GM19025 (cell line): ENCODE data around the gene SVEP1.
"Not testable (repeated sequence)": the region's sequence is repeated elsewhere in the genome, so short reads cannot be mapped to it uniquely, and the experiment has no call there.

Source experiments
- ATAC-seq: cut with Tn5 transposase; IDR thresholded peaks from one replicate; pipeline ENCODE4 v1.9.1; 2021; ENCODE audit warnings: mild to moderate bottlenecking, low read depth, moderate library complexity; ENCODE audit not compliant: unreplicated experiment

Gene SVEP1

DNA sequence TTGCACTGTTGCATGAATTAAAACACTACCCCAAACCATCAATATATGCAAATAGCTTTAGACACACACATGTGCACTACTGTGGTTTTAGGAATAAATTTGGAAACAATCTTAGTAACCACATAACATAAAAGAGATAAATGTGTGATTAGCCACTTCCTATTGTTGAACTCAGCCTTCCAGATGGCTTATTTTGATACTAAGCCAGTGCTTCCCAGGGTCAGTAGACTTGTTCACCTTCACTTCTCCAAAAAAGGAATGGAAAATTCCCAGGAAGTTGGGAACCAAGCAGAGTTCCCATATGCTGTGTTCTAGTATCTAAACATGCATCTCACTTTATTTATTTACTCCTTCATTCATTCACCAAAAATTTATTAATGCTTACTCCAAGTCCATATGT is 47.8 kb downstream of the SVEP1 start:
- ATAC-seq = no peak

DNA sequence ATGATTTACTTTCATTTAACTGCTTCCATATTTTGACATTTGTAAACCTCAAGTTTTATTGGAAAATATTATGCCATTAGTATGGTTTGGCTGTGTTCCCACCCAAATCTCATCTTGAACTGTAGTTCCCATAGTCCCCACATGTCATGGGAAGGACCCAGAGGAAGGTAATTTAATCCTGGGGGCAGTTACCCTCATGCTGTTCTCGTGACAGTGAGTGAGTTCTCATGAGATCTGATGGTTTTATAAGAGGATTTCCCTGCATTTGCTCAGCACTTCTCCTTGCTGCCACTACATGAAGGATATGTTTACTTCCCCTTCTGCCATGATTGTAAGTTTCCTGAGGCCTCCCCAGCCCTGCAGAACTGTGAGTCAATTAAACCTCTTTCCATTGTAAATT is 48.3 kb downstream of the SVEP1 start:
- ATAC-seq = not testable (repeated sequence)

DNA sequence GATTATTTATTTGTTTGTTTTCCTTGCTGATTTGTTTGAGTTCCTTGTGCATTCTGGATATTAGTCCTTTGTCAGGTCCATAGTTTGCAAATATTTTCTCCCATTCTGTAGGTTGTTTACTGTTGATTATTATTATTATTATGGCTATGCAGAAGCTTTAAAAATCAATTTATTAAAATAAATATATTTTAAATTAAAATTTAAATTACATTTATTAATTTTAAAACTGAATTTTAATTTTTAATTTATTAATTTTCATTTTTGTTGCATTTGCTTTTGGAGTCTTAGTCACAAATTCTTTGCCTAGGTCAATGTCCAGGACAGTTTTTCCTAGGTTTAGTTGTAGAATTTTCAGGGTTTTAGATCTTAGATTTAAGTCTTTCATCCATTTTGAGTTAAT is 50.9 kb downstream of the SVEP1 start:
- ATAC-seq = no peak

DNA sequence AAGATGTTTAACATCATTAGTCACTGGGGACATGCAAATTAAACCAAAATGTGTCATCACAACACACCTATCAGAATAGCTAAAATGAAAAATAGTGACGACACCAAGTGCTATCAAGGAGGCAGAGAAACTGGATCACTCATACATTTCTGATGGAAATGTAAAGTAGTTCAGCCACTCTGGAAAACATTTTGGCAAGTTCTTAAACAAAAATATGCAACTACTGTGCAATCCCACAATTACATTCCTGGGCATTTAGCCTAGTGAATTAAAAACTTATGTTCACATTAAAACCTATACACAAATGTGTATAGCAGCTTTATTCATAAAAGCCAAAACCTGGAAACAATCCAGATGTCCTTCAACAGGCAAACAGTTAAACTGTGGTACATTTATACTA is 53.1 kb downstream of the SVEP1 start:
- no peak for ATAC-seq

DNA sequence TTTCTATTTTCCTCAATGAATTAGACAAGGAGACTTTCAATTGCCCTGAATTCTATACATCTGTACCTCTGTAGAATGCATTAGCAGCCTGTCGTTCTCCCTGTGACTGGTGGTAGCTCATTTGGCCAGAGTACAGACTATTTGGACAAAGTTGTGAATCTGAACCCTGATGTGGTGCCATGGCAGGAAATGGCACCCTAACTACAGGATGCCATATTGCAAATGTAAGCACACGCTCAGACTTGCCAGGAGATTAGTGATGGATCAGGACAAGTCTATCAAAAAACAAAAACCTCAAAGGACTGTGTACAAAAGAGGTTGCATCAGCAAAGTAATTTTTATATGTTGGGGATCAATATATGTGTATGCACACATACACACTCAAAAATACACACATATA is 58.3 kb downstream of the SVEP1 start:
- ATAC-seq = no peak

DNA sequence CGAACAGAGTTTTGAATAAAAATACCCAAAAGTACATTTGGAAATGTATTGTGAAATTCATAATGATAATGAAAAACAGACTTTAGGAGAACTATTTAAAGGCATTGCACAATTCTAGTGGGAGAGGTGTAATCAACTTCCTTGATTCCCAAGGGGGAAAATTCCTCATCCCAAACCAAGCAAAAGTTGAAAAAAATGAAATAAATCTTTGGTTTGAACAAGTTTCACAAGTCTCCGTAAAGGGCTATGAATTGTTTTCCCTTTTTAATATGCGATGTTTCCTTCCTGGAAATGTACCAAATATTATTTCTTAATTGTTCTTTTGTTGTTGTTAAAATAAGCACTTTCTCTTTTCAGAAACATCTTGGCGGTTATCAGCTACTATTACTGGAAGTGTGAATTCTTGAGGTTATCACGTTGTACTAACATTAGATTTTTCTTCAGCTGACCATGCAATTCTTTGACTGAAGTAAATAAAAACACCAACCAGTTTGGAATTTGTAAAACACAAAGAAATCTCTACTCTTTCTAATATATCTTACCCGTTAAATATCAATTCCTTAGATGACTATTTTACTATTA is 59.3 kb downstream of the SVEP1 start:
- ATAC-seq = no peak

DNA sequence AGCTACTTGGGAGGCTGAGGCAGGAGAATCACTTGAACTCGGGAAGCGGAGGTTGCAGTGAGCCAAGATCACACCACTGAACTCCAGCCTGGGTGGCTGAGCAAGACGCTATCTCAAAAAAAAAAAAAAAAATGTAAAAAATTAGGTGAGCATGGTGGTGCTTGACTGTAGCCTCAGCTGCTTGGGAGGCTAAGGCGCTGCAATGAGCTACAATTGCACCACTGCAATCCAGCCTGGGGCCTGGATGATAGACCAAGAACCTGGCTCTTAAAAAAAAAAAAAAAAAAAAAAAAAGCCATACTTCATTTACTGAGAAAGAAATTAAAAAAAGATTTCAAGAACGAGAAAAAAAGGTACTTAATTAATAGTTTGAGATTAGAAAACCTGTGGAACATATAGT is 62.1 kb downstream of the SVEP1 start:
- ATAC-seq = no peak

DNA sequence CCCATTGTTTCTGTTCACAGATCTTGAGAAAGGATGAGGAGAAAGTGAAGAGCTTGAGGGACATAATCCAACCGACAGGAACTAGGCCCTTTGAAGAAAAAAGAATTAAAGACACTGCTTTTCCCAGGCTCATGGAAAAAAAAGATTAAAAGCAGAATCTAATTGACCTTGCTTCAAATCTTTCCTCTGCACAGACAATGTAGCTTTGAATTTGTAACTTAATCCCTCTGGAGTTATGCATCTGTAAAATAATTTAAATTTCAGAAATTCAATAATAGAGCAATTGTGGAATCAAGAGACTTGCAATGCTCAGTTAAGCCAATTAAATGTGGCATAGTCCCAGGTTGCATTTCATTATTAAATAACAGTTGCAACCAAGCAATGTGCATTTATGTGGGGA is 64.6 kb downstream of the SVEP1 start:
- ATAC-seq = no peak

DNA sequence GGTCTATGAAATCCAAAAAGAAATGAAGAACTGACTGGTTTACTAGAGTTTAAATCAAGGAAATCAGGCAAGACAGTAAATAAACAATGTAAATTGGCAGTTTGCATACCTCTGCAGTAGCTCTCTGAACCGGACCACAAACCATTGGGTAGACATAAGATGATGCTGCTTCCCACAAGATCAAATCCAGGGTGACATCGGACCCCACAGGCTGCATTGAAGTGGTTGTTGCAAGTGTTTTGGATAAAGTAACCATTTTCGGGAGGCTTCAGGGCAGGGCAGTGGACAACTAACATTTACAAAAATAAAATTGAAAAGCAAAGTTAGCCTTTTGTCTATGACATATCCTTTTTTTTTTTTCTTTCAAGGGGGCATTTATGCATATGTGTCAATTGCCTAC is 66.7 kb downstream of the SVEP1 start:
- no peak for ATAC-seq

DNA sequence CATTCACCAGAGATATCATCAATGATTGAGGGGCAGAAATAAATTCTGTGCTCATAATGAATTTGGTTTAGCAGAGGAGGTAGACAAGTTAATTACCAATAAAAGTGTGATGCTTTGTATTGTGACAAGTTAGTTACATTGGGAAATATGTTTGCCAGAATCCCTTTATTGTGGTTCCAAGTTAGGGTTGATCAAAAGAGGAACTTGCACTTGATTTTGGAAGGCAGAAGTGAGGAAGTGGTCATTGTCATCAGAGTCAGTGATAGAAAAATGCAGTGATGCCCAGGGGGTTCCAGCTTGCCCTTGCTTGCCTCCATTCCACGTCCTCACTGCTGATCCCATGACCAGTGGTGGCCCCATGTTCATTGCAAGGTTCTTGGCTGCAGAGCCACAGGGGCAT is 69.7 kb downstream of the SVEP1 start:
- ATAC-seq = no peak

DNA sequence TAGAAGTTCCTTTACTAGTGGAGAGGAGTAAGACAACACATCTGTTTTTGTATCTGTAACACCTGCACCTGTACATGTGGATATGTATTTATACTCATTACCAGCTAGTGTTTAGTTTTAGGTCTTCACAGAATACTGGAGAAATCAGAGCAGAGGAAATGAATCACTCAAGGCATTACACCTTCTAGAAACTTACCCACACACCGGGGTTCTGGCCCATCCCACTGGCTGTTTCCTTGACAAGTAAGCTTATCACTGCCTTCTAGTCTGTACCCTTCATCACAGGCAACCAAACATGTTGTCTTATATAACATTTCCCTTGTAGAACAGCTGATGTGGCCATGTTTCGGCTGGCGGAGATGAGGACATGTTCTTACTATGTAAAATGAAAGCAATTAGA is 76.7 kb downstream of the SVEP1 start:
- ATAC-seq = no peak

DNA sequence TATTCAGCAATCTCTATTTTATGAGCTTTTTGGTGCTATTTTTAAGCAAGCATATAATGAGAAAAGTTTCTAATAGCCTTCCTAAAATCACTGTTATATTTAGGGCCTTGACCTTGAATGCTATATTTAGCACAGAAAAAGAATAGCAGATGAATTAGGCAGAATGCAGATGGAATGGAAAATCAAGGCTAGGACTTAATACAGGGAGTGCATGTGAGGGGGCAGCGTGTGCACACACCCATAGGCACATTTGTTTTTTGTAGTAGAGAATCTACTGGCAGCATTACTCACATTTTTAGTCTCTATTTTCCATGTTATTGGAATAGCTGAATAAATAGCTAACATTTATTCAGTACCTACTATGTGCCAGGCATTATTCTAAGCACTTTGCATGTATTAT is 79.9 kb downstream of the SVEP1 start:
- no peak for ATAC-seq

DNA sequence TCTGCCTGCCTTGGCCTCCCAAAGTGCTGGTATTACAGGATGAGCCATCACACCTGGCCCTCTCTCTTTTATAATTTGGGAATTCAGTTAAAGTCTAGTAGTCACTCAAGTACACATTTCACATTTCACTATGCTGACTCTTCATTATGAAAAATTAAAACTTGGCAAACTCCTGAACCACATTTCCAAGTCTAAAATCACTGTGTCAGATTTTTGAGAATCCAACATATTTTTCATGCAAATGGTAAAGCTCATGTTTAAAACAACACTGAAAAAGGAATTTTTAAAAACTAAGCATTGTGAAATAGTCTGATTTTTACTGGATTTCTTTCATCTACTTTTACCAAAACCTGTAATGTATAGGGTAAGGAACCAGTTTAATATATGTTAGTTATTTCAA is 92.3 kb downstream of the SVEP1 start:
- ATAC-seq = no peak

DNA sequence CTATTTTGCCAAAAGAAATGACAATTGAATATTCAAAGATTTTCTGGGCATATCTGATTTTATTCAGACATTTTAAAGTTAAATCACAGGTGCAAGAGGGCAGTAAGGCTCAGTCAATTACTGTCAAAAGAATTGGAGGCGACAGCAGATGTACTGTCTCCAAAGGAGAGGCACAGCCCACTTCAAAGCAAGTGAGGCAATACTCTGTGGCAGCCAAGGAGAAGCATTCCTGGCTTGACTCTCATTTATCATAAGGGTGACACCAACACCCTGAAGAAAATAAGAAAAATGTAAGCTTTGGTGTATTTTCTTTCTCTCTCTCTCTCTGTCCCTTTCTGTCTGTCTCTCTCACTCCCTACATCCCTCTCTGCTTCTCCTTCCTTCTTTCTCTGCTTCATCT is 93.3 kb downstream of the SVEP1 start:
- ATAC-seq = no peak

DNA sequence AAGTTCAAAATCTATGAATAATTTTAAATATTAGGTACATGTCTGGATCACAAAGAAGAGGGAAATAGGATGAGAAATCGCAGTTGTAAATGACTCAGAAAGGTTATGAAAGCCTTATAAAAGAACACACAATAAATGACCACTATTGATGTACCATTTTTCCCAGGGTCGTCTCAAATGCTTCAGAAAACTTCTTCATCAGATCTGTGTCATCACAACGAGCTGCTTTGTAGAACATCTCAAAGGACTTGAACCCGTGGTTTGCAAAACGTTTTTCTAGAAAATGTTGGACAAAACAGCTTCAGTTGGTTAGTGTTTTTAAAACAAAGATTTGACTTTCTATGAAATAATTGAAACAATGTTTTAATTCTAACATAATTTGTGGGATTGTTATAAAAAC is 100.1 kb downstream of the SVEP1 start:
- no peak for ATAC-seq

DNA sequence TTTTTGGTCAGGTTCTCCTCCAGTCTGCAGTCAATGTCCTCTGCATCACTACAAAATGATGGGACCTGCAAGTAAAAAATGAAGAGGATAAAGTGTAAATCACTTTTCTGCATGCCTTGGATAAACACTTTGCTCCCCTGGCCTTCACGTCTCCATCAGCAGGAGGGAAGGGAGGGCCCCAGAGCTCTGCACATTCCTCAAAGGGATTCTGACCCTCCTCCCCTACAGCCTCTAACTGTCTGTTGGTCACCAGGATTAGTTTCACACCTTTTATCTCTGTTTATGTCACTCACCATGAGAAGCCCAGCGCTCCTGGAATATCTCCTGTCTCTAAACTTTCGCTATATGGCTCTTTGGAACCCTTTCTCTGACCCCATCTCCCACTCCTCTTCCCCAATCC is 103.3 kb downstream of the SVEP1 start:
- no peak for ATAC-seq

DNA sequence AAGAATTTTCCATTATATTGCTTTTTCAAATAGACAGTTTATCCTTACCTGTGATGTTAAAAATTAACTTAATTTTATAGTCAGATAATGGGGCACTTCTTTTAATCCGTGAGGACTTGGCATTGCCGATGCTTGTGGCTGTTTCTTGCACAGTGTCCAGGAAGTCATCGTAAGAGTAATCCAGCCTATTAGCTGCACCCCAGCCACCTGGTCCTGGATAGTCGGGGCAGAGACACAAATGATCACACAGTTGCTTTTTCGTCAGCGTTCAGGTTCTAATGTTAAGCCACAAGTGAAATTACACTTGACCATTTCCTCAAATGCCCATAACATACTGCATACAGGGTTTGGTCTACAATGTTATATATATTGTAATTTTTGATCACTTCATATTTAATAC is 107.4 kb downstream of the SVEP1 start:
- no peak for ATAC-seq

DNA sequence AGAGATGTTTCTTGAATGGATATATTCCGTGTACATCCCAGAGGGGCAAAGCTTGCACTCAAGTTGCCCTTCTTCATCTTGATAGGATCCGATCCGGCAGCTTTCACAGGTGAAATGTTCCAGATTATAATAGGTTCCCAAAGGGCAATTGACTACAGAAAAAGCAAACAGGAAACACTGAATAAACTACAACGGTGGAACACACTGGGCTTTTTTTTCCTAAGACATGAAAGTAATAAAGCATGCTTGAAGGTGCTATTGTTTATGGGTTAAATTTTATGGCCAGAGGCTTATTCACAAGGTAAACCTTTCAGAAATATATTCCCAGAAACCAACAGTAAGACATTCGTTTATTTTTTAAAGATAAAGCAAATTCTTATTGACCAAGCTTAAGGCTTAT is 110.6 kb downstream of the SVEP1 start:
- no peak for ATAC-seq

DNA sequence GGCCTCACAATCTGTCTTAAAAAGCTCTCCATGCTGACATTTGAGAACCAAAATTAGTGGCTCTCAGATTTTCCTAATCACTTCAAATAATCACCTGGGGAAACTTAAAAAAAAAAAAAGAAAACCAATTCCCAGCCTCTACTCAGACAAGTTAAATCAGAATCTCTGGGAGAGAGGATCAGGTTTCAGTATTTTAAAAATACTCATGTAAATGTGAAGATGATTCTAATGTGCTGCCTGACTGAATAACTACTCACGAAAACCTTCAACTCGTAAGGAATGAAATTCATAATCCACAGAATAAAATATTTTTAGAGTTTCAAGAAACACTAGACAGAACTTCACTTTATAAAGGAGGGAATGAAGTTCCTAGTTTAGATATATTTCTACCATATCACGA is 114.4 kb downstream of the SVEP1 start:
- no peak for ATAC-seq

DNA sequence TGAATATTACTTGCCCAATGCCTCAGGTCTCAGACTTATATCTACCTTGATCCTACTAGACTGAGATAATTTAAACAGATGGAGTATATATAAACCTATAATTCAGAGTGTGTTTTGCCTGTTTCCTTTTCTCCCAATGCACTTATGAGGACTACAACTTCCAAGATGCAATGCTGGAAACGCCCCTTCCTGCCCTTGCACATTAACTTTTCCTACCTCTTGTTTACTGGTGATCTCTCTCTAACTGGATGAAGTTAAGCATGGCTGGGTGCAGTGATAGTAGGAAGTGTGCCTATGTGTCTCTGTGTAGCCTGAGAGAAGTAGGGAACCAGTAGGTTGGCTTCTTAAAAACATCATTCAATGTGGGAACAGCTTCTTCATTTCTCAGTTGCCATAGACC is 115.2 kb downstream of the SVEP1 start:
- no peak for ATAC-seq

DNA sequence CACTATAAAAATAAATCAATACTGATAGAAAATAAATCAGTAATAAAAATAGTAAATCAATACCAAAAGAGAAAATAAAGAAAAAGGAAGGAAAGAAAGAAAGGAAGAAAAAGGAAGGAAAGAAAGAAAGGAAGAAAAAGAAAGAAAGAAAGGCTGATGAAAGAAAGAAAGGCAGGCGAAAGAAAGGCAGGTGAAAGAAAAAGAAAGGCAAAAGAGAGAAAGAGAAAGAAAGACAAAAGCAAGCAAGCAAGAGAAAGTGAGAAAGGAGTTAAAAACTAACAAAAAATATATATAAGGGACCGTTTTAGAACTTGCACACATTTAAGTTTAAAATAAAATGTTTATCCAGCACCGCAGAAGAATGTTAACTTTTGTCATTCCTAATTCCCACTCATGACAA is 116.0 kb downstream of the SVEP1 start:
- ATAC-seq = no peak

DNA sequence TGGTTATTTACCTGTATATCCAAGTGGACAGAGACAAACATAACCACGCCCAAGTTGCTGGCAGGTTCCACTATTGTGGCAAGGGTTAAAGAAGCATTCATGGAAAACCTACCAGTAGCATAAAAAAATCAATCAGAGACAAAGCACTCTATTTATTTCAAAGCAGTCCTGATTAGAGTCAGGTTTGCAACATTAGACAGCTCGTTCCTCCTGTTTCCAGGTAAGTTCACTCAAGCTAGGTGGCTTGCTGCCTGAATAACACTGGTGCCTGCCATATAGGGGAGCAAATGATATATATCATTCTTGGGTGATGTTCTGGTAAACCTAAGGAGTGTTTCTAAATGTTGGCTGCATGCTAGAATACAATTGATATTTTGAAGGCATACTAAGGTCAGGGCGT is 122.3 kb downstream of the SVEP1 start:
- no peak for ATAC-seq

DNA sequence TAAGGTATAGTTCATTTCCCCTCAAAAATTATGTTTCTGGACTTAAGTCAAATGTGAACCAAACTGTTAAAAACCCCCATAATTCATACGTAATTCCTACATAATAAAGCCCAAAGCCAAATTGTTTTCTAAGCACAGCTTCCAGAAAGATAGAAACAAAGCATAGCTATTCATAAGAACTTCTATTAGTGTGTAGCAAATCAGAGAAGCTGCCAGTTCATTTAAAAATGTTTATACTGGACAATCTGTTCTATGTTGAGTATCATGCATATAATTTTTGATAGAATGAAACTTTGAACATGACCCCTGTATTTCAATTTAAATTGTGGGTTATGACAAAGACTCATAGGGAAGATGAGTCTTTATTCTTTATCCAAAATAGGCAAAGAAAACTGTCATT is 122.9 kb downstream of the SVEP1 start:
- ATAC-seq = no peak
